Pons (tissue), 1 donor: ENCODE data around the gene CABLES2.

ENCODE experiments used
- DNase-seq: peaks from one replicate; pipeline ENCODE4 v3.0.0-alpha.2; 2016; ENCODE audit warnings: low spot score

CABLES2 gene

GRCh38 chr20:62359043-62359490 is 48.0 kb downstream of the CABLES2 start:
- DNase-seq: no peak

GRCh38 chr20:62358171-62359042 is 48.7 kb downstream of the CABLES2 start:
- DNase-seq: no peak

DNA sequence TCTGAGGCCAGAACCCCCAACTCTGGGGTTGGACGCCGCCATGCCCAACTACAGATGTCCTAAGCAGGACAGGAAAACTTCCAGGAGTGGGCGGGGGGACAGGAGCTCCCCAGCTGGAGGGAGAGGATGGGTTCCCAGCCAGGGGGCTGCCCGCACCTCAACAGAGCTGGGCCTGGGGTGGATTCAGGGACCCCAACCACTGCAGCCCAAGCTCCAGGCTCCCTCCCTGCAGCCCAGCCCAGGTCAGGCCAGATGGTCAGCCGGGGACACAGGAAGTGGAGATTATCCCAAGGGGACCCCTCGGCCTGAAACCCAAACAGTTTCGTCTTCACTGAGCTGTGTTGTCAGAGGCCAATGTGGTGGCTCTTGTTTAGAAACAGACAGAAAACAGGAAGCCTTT is 49.4 kb downstream of the CABLES2 start:
- no peak for DNase-seq

GRCh38 chr20:62357187-62357667 is 49.9 kb downstream of the CABLES2 start:
- no peak for DNase-seq

GRCh38 chr20:62356589-62357186 is 50.4 kb downstream of the CABLES2 start:
- no peak for DNase-seq

DNA sequence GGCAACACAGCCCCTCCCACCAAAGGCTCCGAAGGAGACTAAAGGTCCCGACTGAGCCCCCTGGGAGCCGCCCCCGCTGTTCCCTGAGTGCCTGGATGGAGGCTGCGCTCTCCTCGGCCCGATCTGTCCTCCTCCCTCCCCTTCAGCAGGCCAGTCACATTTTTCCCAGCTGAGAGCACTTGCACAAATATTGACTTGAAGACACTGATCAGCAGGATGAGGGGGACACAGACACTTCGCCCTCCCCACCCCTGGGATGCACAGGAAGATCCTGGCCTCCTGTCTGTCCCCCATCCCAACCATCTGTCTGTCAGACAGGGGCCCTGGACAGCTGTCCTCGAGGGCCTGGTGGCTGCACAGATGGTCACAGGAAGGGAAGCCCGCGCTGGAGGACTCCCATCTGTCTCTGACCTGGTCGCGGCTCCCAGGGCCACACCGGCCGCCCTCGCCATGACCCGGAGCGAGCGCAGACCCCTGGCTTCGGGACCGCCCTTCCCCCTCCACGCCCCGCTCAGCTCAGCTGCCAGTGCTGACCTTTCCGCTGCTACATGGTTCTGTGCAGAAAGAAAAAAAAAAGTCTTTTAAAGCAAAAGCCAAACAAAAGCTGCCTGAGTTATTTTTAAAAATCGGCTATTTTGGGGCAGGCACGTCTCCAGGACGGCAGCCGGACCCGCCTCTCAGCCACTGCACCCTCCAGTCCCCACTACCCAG is 51.1 kb downstream of the CABLES2 start:
- no peak for DNase-seq

DNA sequence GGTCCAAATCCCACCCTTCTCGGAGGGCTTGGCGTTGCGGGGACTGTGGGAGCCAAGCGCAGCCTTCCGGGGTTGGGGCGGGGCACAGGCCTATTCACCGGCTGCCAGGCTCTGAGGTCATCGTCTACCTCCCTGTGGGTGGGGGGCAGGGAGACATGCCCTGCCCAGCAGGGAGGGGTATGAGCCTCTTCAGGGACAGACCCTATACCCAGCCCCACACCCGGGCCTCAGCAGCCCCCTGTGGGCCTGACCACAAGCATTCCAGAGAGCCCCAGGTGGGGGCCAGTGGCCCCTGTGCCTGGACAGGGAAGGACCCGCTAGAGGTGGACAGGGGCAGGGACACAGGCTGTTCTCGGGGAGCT is 51.6 kb downstream of the CABLES2 start:
- no peak for DNase-seq

DNA sequence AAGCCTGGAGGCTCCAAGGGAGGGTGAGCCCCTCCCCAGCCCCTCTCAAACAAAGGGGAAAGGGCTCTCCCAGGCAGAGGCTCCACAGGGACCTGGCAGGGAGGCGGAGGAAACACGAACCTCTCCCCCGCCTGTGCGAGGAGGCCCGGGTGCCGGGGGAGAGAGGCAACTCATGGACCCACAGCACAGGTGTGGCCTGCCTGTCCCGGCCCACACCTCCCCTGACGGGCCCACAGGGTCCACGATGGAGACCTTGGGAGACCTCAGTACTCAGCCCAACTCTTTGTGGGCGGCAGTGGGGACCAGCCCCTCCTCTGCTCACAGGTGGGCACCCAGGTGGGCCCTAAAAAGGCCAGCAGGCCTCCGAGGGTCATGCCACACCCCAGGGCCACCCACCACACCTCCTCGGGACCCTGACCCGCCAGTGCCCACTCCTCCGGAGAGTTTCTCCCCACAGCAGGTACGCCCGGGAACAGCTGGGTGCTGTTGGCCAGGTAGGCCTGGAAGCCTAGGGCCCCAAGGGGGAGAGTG is 52.2 kb downstream of the CABLES2 start:
- no peak for DNase-seq

DNA sequence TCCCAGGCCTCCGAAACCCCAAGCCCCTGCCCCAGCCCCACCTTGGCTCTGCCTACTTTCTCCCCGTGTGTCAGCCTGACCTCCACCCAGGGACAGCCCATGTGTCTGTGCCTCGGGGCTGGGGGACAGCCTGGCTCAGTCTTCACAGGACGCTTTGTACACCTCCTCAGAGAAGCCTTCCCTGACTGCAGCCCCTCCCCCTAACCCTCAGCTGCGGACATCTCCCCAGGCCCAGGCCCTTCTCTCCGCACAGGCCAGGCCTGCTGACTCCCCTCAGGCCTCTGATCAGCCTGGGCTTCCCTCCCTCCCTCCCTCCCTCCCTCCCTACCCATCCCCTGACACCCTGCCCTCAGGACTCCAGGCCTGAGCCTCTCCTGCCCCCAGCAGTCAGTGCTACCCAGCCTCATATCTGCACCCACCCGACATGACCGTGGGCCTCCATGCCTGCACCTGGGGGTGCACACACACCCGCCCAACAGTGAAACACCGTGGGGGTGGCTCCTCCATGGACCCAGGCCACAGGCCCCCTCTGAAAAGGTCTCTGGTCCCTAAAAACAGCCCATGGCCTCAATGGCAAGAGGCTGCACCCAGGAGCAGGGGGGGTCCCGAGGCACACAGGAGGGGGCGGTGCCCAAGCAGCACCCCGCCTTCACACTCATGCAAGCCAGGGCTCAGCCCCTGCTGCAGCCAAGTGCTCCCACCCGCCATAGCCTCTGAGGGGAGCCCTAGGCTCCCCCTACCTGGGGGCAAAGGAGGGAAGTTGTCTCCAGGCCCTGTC is 52.9 kb downstream of the CABLES2 start:
- DNase-seq: no peak

GRCh38 chr20:62353289-62354030 is 53.6 kb downstream of the CABLES2 start:
- DNase-seq: no peak

- DNase-seq: peak; percentile 85
These were observed 54.4 kb downstream of the CABLES2 start for GRCh38 chr20:62352402-62353288.

DNA sequence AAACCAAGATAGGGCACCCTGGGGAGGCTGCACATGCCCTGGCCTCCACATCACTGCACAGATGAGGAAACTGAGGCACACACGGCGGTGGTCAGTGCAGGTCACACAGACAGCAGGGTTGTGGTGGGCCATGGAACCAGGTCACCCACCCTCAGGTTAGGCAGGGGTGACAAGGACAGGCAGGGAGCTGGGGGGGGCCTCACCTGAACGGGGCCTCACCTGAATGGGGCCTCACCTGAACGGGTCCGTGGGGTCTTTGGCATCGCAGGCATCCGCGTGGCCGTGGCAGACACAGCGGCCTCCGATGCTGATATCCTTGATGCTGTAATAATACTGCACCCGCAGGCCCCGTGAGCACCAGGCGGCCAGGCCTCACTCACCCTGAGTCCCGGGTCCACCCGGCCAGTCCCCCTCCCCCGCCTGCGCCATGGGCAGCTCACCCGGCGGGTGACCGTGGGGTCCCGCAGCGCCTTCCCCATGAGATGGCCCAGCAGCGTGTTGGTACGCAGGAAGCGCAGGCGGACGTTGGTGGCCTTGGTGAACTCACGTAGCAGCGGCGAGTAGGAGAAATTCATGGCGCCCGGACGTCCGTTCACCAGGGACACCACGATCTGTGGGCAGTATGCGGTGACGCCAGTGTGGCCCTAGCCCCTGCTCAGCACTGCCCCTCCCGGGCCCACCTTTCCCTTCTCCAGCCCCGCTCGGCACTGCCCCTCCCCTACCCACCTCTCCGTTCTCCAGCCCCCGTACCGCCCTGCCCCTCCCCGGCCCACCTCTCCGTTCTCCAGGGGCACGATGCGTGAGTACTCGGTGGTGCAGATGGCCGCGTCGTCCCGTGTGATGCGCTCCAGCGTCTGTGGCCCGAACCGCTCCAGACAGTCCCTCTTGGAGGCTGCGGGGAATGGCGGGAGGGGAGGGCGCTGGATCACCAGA is 55.4 kb downstream of the CABLES2 start:
- no peak for DNase-seq

- no peak for DNase-seq
These were observed 56.3 kb downstream of the CABLES2 start for GRCh38 chr20:62350629-62351422.

GRCh38 chr20:62350098-62350628 is 56.9 kb downstream of the CABLES2 start:
- DNase-seq: no peak

DNA sequence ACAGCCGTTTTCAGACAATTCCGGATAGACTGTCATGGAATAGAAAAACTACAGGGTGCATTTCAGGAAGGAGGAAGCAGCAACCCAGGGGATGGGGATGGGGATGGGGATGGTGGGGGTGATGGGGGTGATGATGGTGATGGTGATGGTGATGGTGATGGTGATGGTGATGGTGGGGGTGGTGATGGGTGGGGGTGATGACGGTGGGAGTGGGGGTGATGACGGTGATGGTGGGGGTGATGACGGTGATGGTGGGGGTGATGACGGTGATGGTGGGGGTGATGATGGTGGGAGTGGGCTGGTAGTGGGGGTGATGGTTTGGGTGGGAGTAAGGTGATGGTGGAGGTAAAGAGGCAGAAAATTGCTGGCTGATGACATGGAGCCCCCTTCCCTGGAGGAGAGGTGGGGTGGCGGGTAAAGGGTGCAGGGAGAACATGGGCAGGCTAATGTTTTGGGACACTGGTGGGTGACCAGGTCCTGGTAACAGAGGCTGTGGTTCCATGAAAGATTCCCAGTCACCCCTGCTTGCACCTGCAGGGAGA is 57.5 kb downstream of the CABLES2 start:
- no peak for DNase-seq

- DNase-seq: no peak
These were observed 58.5 kb downstream of the CABLES2 start for GRCh38 chr20:62348604-62349003.

GRCh38 chr20:62347445-62347844 is 59.6 kb downstream of the CABLES2 start:
- DNase-seq: no peak

DNA sequence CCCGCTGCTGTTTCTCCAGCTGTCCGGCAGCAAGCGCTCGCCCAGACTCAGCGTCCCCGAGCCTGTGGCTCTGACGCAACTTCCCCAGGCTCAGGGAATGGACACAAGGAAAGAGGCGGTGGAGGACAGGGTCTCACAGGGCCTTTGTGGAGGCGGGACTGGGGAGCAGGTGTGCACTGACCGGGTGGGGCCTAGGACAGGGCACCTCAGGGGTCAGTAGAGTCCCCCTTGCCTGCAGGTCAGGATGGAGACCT is 60.0 kb downstream of the CABLES2 start:
- no peak for DNase-seq
